Left kidney (tissue), 8 donors: ENCODE data around the gene RANBP9. TPM values are rescaled to one million over a fixed set of nuclear protein-coding genes. Genes with fewer than 3 reads are reported as not detected.

Source experiments
- DNase-seq: peaks from one replicate; pipeline ENCODE4 v3.0.0-alpha.2; 2013
- long read RNA-seq, 8 donors: transcript quantifications; one replicate each; lab custom pipeline, GENCODE V29; 2026
- polyA plus RNA-seq: library from polyadenylated mRNA; unstranded; fragments of 120-200 nt; gene quantifications from one replicate; pipeline ENCODE4 v1.2.1, GENCODE V29; 2013; ENCODE audit not compliant: insufficient read length

Gene RANBP9
- 55.5 TPM for polyA plus RNA-seq
- long read RNA-seq, donor 1, partial matches to known transcripts, result 0 of 6 reads
- long read RNA-seq, donor 1, other reads (novel, unspliced or antisense), result 0 of 6 reads
- long read RNA-seq, donor 2, transcript RANBP9-201 (14 exons, 3,113 nt), result major isoform, 6 of 7 reads
- long read RNA-seq, donor 2, partial matches to known transcripts, result 0 of 7 reads
- long read RNA-seq, donor 2, other reads (novel, unspliced or antisense), result 0 of 7 reads
- long read RNA-seq, donor 3, transcript RANBP9-202 (3 exons, 658 nt), result major isoform, 5 of 13 reads
- long read RNA-seq, donor 3, partial matches to known transcripts, result 6 of 13 reads
- long read RNA-seq, donor 3, other reads (novel, unspliced or antisense), result 0 of 13 reads
- long read RNA-seq, donor 4, partial matches to known transcripts, result 0 of 1 reads
- long read RNA-seq, donor 4, other reads (novel, unspliced or antisense), result 0 of 1 reads
- long read RNA-seq, donor 5, transcript RANBP9-201 (14 exons, 3,113 nt), result major isoform, 10 of 16 reads
- long read RNA-seq, donor 5, transcript RANBP9-202 (3 exons, 658 nt), result minor isoform, 6 of 16 reads
- long read RNA-seq, donor 5, partial matches to known transcripts, result 0 of 16 reads
- long read RNA-seq, donor 5, other reads (novel, unspliced or antisense), result 0 of 16 reads
- long read RNA-seq, donor 6, partial matches to known transcripts, result 0 of 4 reads
- long read RNA-seq, donor 6, other reads (novel, unspliced or antisense), result 0 of 4 reads
- long read RNA-seq, donor 7, partial matches to known transcripts, result 0 of 6 reads
- long read RNA-seq, donor 7, other reads (novel, unspliced or antisense), result 0 of 6 reads
- long read RNA-seq, donor 8, partial matches to known transcripts, result 0 of 2 reads
- long read RNA-seq, donor 8, other reads (novel, unspliced or antisense), result 0 of 2 reads

- DNase-seq, result peak; percentile 89
Measured at GRCh38 chr6:13711733-13712598, at the start of gene RANBP9. Gene RANBP9, minus strand, starts transcription at chr6:13711835. Its CDS starts 330 bp downstream, at chr6:13711505.

- DNase-seq, result no peak
Measured at GRCh38 chr6:13760307-13761304, 49.0 kb upstream of the RANBP9 start.

- no peak for DNase-seq
Measured at GRCh38 chr6:13759025-13759424, 47.4 kb upstream of the RANBP9 start.

- no peak for DNase-seq
Measured at GRCh38 chr6:13754644-13755043, 43.0 kb upstream of the RANBP9 start.

- no peak for DNase-seq
Measured at GRCh38 chr6:13743736-13744127, 32.1 kb upstream of the RANBP9 start.

GRCh38 chr6:13742961-13743735 is 31.5 kb upstream of the RANBP9 start:
- DNase-seq, result no peak

GRCh38 chr6:13741365-13741764 is 29.7 kb upstream of the RANBP9 start:
- no peak for DNase-seq

- DNase-seq, result no peak
Measured at GRCh38 chr6:13735031-13735430, 23.4 kb upstream of the RANBP9 start.

- peak; percentile 49 for DNase-seq
Measured at GRCh38 chr6:13733178-13733887, 21.7 kb upstream of the RANBP9 start.

GRCh38 chr6:13730704-13731103 is 19.1 kb upstream of the RANBP9 start:
- DNase-seq, result no peak

GRCh38 chr6:13729891-13730290 is 18.3 kb upstream of the RANBP9 start:
- no peak for DNase-seq

GRCh38 chr6:13725570-13725969 is 13.9 kb upstream of the RANBP9 start:
- no peak for DNase-seq

- no peak for DNase-seq
Measured at GRCh38 chr6:13725052-13725451, 13.4 kb upstream of the RANBP9 start.

GRCh38 chr6:13724182-13724581 is 12.5 kb upstream of the RANBP9 start:
- DNase-seq, result no peak

- DNase-seq, result no peak
Measured at GRCh38 chr6:13722880-13723279, 11.2 kb upstream of the RANBP9 start.

- DNase-seq, result no peak
Measured at GRCh38 chr6:13718123-13718458, 6.5 kb upstream of the RANBP9 start.

- no peak for DNase-seq
Measured at GRCh38 chr6:13716955-13717295, 5.3 kb upstream of the RANBP9 start.

- DNase-seq, result no peak
Measured at GRCh38 chr6:13716225-13716954, 4.8 kb upstream of the RANBP9 start.

- DNase-seq, result no peak
Measured at GRCh38 chr6:13715444-13715883, 3.8 kb upstream of the RANBP9 start.
